ENCODE results near the gene CYB561D2. TPM values are rescaled to one million over a fixed set of nuclear protein-coding genes. Genes with fewer than 3 reads are reported as not detected.

The CYB561D2 gene
- total RNA-seq, 1 experiment from 2014 or later, result 16.8 TPM

GRCh38 chr3:50330330-50330729 lies 20.3 kb upstream of the CYB561D2 start:
- H3K27ac Mint-ChIP-seq, result no peak overlapping the region
- H3K4me3 Mint-ChIP-seq, result no peak overlapping the region
- Histone ChIP-seq H2BK12ac (ENCODE audit: insufficient read length, low read depth, low read length) (no peak overlapping the region), H3K79me1 (ENCODE audit: insufficient read depth, low read depth, low read length, poor library complexity, severe bottlenecking) (peaks cover 6% of the 10 kb centered on the region), H4K91ac (ENCODE audit: insufficient read length, low read depth, low read length) (no peak overlapping the region), H3K79me2 (ENCODE audit: insufficient read depth, low read length) (peaks cover 4% of the 10 kb centered on the region; the same call in 1 of the 2 replicates), H3K9ac (ENCODE audit: extremely low read depth, insufficient read length, low read length) (no peak overlapping the region), H3K23me2 (ENCODE audit: insufficient read length, low read depth, low read length, poor library complexity, severe bottlenecking) (peaks cover 9% of the 10 kb centered on the region), H3K4me1 (ENCODE audit: insufficient read depth, low read length) (no peaks in the 10 kb centered on the region), H4K5ac (ENCODE audit: insufficient read length, low read depth, low read length) (no peak overlapping the region), H3K27me3 (ENCODE audit: insufficient read depth, low read length) (no peaks in the 10 kb centered on the region), H3K23ac (ENCODE audit: insufficient read length, low read depth, low read length) (no peak overlapping the region), H3K4ac (ENCODE audit: low read depth, low read length) (no peak overlapping the region), H2BK15ac (ENCODE audit: low read depth, low read length) (no peak overlapping the region), H3K4me2 (ENCODE audit: insufficient read depth, insufficient read length, low read length) (no peak overlapping the region), H4K8ac (replicated peaks; ENCODE audit: insufficient read length, low read depth, low read length) (no peak overlapping the region), H3K18ac (ENCODE audit: insufficient read length, low read depth, low read length) (no peak overlapping the region), H2BK120ac (ENCODE audit: low read depth, low read length, poor library complexity, severe bottlenecking) (no peak overlapping the region), H2AK5ac (ENCODE audit: insufficient read length, low read length) (no peak overlapping the region), H2BK20ac (ENCODE audit: low read depth, low read length, poor library complexity, severe bottlenecking) (no peak overlapping the region), H4K20me1 (ENCODE audit: control insufficient read depth, insufficient read depth, insufficient read length) (no peaks in the 10 kb centered on the region), H3K14ac (ENCODE audit: insufficient read depth, low read length) (no peak overlapping the region), H3T11ph (ENCODE audit: low read length) (no peak overlapping the region), H3K27ac (ENCODE audit: insufficient read length, low read depth, low read length) (no peak overlapping the region), H2AFZ (ENCODE audit: low read length) (no peak overlapping the region), H3K9me3 (ENCODE audit: control insufficient read depth, low read depth, low read length) (no peaks in the 10 kb centered on the region), H2BK5ac (ENCODE audit: insufficient read length, low read length) (no peak overlapping the region), H3K56ac (ENCODE audit: insufficient read length, low read depth, low read length) (no peak overlapping the region)
- WGBS (ENCODE audit: extremely low coverage, insufficient read length, low lambda C conversion rate), result no CpG with 5 or more reads among the region's 10 CpGs
- H3K27me3 Mint-ChIP-seq (ENCODE audit: low read depth), result no peaks in the 10 kb centered on the region; the same call in 1 of the 2 replicates
- H3K4me1 Mint-ChIP-seq, result peaks cover 8 to 22% of the 10 kb centered on the region in 2 experiments
- DNase-seq, result no peak
- TF ChIP-seq CTCF (conservative IDR thresholded peaks at IDR 0.05), result no peak
- H3K36me3 Mint-ChIP-seq (ENCODE audit: insufficient read depth in 1 of 3, low read depth in 3 of 3), result peaks cover 17 to 55% (median 53%) of the 10 kb centered on the region in 3 experiments; a peak in 6 of 7 replicates
- H3K9me3 Mint-ChIP-seq, result no peaks in the 10 kb centered on the region

Data from H9 (cell line).